SK-N-SH (cell line): ENCODE data around the gene VASP.

Source experiments
- CHD2 ChIP-seq: fragments of 150-350 bp; IDR thresholded peaks from 2 replicates; pipeline ENCODE4 v1.6.1; 2018; ENCODE audit warnings: low read length; ENCODE audit not compliant: partially characterized antibody
- EZH2phosphoT487 ChIP-seq: fragments of 200-600 bp; sonication (generic); IDR thresholded peaks from 2 replicates; pipeline ENCODE4 v1.6.1; 2017; ENCODE audit warnings: low read depth, mixed run types, mild to moderate bottlenecking, antibody characterized with exemption, moderate library complexity, borderline replicate concordance
- NFIC ChIP-seq: IDR thresholded peaks from 2 replicates; pipeline ENCODE4 v1.4.0; 2012; ENCODE audit warnings: borderline replicate concordance
- NRF1 ChIP-seq: IDR thresholded peaks from 2 replicates; pipeline ENCODE4 v1.6.1; 2012; ENCODE audit warnings: low read depth, mild to moderate bottlenecking, low read length
- RAD21 ChIP-seq: IDR thresholded peaks from 2 replicates; pipeline ENCODE4 v1.6.1; 2012; ENCODE audit warnings: mild to moderate bottlenecking, low read length
- TF ChIP-seq, protein P1 (sequence below): fragments of 200-600 bp; sonication (generic); IDR thresholded peaks from 2 replicates; pipeline ENCODE4 v1.6.1; 2017; ENCODE audit warnings: antibody characterized with exemption, mild to moderate bottlenecking, moderate library complexity
- TF ChIP-seq, protein P2 (sequence below): IDR thresholded peaks from 2 replicates; pipeline ENCODE4 v1.4.0; 2012; ENCODE audit warnings: low read depth
- TF ChIP-seq, protein P3 (sequence below): IDR thresholded peaks from 2 replicates; pipeline ENCODE4 v1.6.1; 2012; ENCODE audit warnings: mild to moderate bottlenecking, low read depth, low read length, moderate library complexity

DNA sequence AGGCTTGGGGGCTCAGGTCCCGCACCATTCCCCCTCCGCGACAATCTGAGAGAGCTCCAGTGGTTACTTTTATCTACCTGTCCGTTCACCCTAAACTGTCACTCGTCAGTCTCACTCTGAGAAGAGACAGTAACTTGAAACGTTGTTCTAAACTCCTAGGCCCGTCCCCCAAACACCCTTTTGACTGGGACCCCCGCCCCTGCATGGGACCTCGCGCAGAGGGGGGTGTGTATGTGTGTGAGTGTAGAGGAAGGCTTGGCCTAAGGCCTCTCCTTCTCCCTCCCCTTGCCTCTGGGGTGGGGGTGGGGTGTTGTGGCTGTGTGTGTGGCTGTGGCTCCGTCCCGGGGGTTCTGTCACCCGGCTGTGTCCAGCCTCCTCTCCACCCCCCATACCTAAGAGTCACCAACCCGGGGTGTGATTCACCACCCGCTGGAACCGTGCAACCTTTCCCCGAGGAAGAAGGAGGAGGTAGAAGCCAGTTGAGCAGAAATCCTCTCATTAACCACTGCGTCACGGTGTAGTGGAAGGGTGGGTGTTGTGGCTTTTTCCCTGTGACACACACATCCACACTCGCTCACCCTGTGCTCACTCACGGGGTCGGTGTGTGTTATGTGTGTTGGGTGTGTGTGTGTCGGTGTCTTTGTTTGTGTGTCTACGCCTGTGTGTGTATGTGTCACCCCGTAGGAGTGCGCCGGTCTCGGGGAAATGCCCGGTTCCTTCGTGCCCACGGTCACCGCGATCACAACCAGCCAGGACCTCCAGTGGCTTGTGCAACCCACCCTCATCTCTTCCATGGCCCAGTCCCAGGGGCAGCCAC, 37.1 kb upstream of the VASP start:
- no peak for TF ChIP-seq RAD21
- TF ChIP-seq, protein P1, sequence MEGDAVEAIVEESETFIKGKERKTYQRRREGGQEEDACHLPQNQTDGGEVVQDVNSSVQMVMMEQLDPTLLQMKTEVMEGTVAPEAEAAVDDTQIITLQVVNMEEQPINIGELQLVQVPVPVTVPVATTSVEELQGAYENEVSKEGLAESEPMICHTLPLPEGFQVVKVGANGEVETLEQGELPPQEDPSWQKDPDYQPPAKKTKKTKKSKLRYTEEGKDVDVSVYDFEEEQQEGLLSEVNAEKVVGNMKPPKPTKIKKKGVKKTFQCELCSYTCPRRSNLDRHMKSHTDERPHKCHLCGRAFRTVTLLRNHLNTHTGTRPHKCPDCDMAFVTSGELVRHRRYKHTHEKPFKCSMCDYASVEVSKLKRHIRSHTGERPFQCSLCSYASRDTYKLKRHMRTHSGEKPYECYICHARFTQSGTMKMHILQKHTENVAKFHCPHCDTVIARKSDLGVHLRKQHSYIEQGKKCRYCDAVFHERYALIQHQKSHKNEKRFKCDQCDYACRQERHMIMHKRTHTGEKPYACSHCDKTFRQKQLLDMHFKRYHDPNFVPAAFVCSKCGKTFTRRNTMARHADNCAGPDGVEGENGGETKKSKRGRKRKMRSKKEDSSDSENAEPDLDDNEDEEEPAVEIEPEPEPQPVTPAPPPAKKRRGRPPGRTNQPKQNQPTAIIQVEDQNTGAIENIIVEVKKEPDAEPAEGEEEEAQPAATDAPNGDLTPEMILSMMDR: no peak
- no peak for TF ChIP-seq EZH2phosphoT487
- no peak for TF ChIP-seq NFIC
- TF ChIP-seq, protein P2, sequence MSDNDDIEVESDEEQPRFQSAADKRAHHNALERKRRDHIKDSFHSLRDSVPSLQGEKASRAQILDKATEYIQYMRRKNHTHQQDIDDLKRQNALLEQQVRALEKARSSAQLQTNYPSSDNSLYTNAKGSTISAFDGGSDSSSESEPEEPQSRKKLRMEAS: no peak
- no peak for TF ChIP-seq CHD2
- TF ChIP-seq NRF1: no peak
- TF ChIP-seq, protein P3, sequence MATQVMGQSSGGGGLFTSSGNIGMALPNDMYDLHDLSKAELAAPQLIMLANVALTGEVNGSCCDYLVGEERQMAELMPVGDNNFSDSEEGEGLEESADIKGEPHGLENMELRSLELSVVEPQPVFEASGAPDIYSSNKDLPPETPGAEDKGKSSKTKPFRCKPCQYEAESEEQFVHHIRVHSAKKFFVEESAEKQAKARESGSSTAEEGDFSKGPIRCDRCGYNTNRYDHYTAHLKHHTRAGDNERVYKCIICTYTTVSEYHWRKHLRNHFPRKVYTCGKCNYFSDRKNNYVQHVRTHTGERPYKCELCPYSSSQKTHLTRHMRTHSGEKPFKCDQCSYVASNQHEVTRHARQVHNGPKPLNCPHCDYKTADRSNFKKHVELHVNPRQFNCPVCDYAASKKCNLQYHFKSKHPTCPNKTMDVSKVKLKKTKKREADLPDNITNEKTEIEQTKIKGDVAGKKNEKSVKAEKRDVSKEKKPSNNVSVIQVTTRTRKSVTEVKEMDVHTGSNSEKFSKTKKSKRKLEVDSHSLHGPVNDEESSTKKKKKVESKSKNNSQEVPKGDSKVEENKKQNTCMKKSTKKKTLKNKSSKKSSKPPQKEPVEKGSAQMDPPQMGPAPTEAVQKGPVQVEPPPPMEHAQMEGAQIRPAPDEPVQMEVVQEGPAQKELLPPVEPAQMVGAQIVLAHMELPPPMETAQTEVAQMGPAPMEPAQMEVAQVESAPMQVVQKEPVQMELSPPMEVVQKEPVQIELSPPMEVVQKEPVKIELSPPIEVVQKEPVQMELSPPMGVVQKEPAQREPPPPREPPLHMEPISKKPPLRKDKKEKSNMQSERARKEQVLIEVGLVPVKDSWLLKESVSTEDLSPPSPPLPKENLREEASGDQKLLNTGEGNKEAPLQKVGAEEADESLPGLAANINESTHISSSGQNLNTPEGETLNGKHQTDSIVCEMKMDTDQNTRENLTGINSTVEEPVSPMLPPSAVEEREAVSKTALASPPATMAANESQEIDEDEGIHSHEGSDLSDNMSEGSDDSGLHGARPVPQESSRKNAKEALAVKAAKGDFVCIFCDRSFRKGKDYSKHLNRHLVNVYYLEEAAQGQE: no peak
